ENCODE data around the gene CD48.

DNA sequence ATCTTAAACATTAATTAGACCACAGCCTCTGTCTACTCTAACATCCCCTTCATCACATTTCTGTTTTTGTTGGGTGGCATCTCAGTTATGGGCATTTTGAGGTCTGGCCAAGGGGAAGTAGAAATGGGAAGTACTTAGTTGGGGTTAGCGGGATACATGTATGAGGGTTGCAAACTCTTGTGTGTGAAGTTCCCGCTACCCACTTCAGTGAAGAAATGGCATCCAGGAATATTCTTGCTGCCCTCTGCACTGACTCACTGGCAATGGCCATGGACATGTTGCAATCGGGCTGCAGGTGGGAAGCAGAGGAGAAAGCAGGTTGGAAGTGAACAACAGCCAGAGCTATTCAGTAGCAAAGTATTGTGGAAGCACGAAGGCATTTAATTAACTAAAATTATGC is 7.4 kb downstream of the CD48 start:
- TF ChIP-seq, protein P1, sequence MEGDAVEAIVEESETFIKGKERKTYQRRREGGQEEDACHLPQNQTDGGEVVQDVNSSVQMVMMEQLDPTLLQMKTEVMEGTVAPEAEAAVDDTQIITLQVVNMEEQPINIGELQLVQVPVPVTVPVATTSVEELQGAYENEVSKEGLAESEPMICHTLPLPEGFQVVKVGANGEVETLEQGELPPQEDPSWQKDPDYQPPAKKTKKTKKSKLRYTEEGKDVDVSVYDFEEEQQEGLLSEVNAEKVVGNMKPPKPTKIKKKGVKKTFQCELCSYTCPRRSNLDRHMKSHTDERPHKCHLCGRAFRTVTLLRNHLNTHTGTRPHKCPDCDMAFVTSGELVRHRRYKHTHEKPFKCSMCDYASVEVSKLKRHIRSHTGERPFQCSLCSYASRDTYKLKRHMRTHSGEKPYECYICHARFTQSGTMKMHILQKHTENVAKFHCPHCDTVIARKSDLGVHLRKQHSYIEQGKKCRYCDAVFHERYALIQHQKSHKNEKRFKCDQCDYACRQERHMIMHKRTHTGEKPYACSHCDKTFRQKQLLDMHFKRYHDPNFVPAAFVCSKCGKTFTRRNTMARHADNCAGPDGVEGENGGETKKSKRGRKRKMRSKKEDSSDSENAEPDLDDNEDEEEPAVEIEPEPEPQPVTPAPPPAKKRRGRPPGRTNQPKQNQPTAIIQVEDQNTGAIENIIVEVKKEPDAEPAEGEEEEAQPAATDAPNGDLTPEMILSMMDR (IDR thresholded peaks at IDR 0.05): no peak
- TF ChIP-seq POLR2AphosphoS5 (IDR thresholded peaks at IDR 0.05): peak in 1 of 4 donors; percentile 7
- no peak for TF ChIP-seq POLR2A (IDR thresholded peaks at IDR 0.05)
